Measurements from ENCODE around the gene SETD4.

DNA sequence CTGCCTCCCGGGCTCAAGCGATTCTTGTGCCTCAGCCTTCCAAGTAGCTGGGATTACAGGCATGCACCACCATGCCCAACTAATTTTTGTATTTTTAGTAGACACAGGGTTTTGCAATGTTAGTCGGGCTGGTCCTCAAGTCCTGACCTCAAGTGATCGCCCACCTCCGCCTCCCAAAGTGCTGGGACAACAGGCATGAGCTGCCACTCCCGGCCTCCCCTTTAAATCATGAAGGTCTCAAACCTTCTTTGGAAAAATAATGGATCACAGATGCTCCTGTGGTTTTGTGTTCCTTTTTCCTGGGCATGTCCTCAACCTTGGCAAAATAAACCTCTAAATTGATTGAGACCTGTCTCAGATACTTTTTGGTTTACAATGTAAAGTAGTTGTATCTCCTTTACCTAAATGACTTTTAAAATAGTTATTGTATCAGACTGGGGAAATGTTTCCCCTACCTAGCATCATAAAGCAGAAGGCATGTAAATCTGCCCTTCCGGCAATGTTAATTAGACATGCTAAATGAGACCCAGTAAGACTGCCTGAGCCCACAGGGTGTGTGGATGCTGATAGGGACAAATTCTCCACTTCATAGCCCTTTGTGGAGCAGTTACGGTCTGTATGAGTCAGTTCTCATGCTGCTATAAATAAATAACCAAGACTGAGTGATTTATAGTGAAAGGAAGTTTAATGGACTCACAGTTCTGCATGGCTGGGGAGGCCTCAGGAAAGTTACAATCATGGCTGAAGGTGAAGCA lies 37.3 kb upstream of the SETD4 start:
- TF ChIP-seq, protein P1, sequence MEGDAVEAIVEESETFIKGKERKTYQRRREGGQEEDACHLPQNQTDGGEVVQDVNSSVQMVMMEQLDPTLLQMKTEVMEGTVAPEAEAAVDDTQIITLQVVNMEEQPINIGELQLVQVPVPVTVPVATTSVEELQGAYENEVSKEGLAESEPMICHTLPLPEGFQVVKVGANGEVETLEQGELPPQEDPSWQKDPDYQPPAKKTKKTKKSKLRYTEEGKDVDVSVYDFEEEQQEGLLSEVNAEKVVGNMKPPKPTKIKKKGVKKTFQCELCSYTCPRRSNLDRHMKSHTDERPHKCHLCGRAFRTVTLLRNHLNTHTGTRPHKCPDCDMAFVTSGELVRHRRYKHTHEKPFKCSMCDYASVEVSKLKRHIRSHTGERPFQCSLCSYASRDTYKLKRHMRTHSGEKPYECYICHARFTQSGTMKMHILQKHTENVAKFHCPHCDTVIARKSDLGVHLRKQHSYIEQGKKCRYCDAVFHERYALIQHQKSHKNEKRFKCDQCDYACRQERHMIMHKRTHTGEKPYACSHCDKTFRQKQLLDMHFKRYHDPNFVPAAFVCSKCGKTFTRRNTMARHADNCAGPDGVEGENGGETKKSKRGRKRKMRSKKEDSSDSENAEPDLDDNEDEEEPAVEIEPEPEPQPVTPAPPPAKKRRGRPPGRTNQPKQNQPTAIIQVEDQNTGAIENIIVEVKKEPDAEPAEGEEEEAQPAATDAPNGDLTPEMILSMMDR (IDR thresholded peaks at IDR 0.05) = no peak
- no peak for TF ChIP-seq POLR2A (IDR thresholded peaks at IDR 0.05)

All from right lobe of liver (tissue), 4 donors.